ACHN (cell line): ENCODE results near the gene TGFBR3.
"Not testable (repeated sequence)": the region's sequence is repeated elsewhere in the genome, so short reads cannot be mapped to it uniquely, and the experiment has no call there.

ENCODE experiments used
- DNase-seq: peaks from one replicate; pipeline ENCODE4 v3.0.0-alpha.2; 2015
- in situ Hi-C: cut with HindIII; loops from 2 replicates; pipeline ENCODE4 v1.10.0; 2017; ENCODE audit warnings: low sequenced_read_pairs, low pct_ligation_motif_present, low pct_unique_long_range_greater_than_20kb

TGFBR3 gene

GRCh38 chr1:91854852-91855534 is 31.0 kb downstream of the TGFBR3 start:
- DNase-seq: no peak
- in situ Hi-C loops: no loop called here

- DNase-seq: no peak
- in situ Hi-C loops: no loop called here
Observed at GRCh38 chr1:91853397-91853796, 32.6 kb downstream of the TGFBR3 start.

GRCh38 chr1:91852011-91852410 is 33.9 kb downstream of the TGFBR3 start:
- DNase-seq, in situ Hi-C loops: not testable (repeated sequence)

- in situ Hi-C loops: no loop called here
- DNase-seq: peak; percentile 45
Observed at GRCh38 chr1:91851130-91852010, 34.6 kb downstream of the TGFBR3 start.

GRCh38 chr1:91850708-91851107 is 35.2 kb downstream of the TGFBR3 start:
- in situ Hi-C loops: no loop called here

GRCh38 chr1:91847851-91848250 is 38.1 kb downstream of the TGFBR3 start:
- DNase-seq: no peak
- in situ Hi-C loops: no loop called here

More at GRCh38 chr1:91850708-91851107, 35.2 kb downstream of the TGFBR3 start:
- DNase-seq: no peak

GRCh38 chr1:91846639-91847013 is 39.3 kb downstream of the TGFBR3 start:
- DNase-seq: no peak
- in situ Hi-C loops: no loop called here

GRCh38 chr1:91846007-91846638 is 39.8 kb downstream of the TGFBR3 start:
- in situ Hi-C loops: no loop called here
- DNase-seq: no peak

- in situ Hi-C loops: no loop called here
- DNase-seq: no peak
Observed at GRCh38 chr1:91844862-91845528, 41.0 kb downstream of the TGFBR3 start.

GRCh38 chr1:91843843-91844242 is 42.1 kb downstream of the TGFBR3 start:
- in situ Hi-C loops: no loop called here
- no peak for DNase-seq

GRCh38 chr1:91842563-91842962 is 43.4 kb downstream of the TGFBR3 start:
- in situ Hi-C loops: no loop called here

GRCh38 chr1:91842056-91842455 is 43.9 kb downstream of the TGFBR3 start:
- DNase-seq: no peak
- in situ Hi-C loops: no loop called here

More at GRCh38 chr1:91842563-91842962, 43.4 kb downstream of the TGFBR3 start:
- no peak for DNase-seq

- DNase-seq, in situ Hi-C loops: not testable (repeated sequence)
Observed at GRCh38 chr1:91840276-91840675, 45.7 kb downstream of the TGFBR3 start.

- in situ Hi-C loops: no loop called here
- DNase-seq: no peak
Observed at GRCh38 chr1:91836331-91837040, 49.5 kb downstream of the TGFBR3 start.

- no peak for DNase-seq
- in situ Hi-C loops: no loop called here
Observed at GRCh38 chr1:91835087-91835521, 50.8 kb downstream of the TGFBR3 start.

- DNase-seq, in situ Hi-C loops: not testable (repeated sequence)
Observed at GRCh38 chr1:91834549-91834948, 51.4 kb downstream of the TGFBR3 start.

GRCh38 chr1:91833946-91834345 is 52.0 kb downstream of the TGFBR3 start:
- in situ Hi-C loops: no loop called here
- DNase-seq: no peak
